Esophagus muscularis mucosa (tissue), 4 donors: ENCODE results near the gene KIF16B.

Experiments used
- EP300 ChIP-seq: sonication (generic); formaldehyde crosslinking; IDR thresholded peaks from one replicate; pipeline ENCODE4 v1.6.1; 2017; ENCODE audit warnings: antibody characterized with exemption
- POLR2A ChIP-seq: fragments of 450-650 bp; IDR thresholded peaks from one replicate; pipeline ENCODE4 v1.6.1; 2017; ENCODE audit warnings: antibody characterized with exemption, moderate library complexity, mild to moderate bottlenecking, low read depth
- POLR2AphosphoS5 ChIP-seq, 2 donors: sonication (generic); formaldehyde crosslinking; IDR thresholded peaks; one replicate each; pipeline ENCODE4 v1.6.1; 2017; ENCODE audit warnings: antibody characterized with exemption in 2 of 2
- TF ChIP-seq, protein P1 (sequence below), 3 experiments: fragments of 200-600 bp in 2 of 3; fragments of 450-650 bp in 1 of 3; sonication (generic) in 2 of 3; IDR thresholded peaks; one replicate each; pipeline ENCODE4 v1.5.1; 2017 to 2019; ENCODE audit warnings: antibody characterized with exemption in 3 of 3, mild to moderate bottlenecking in 2 of 3, moderate library complexity in 1 of 3

DNA sequence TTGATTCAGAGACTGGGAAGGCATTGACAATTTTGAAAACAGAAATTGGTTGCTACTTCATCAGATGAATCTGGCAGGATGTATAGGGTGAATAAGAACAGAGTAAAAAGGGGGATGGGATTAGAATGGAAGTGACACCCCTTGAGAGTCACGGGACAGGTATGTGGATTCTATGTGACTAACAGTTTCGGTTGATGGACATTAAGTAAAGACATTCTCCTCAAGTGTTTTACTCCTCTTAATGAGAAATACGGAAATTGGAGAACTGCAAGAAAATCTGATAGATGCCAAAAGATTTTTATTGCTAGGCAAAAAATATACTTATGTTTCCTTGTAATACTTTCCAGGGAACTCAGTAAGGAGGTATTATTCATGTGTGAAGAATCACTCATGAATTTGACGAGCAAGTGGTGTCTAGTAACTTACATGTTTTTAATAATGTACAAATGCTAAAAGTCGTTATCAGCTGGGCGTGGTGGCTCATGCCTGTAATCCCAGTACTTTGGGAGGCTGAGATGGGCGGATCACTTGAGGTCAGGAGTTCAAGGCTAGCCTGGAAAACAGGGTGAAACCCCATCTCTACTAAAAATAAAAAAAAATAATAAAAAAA, 135.8 kb downstream of the KIF16B start:
- TF ChIP-seq POLR2A (no peak), EP300 (no peak), POLR2AphosphoS5 (IDR thresholded peaks at IDR 0.05) (no peak)
- TF ChIP-seq, protein P1, sequence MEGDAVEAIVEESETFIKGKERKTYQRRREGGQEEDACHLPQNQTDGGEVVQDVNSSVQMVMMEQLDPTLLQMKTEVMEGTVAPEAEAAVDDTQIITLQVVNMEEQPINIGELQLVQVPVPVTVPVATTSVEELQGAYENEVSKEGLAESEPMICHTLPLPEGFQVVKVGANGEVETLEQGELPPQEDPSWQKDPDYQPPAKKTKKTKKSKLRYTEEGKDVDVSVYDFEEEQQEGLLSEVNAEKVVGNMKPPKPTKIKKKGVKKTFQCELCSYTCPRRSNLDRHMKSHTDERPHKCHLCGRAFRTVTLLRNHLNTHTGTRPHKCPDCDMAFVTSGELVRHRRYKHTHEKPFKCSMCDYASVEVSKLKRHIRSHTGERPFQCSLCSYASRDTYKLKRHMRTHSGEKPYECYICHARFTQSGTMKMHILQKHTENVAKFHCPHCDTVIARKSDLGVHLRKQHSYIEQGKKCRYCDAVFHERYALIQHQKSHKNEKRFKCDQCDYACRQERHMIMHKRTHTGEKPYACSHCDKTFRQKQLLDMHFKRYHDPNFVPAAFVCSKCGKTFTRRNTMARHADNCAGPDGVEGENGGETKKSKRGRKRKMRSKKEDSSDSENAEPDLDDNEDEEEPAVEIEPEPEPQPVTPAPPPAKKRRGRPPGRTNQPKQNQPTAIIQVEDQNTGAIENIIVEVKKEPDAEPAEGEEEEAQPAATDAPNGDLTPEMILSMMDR (IDR thresholded peaks at IDR 0.05), result no peak
